ENCODE measurements around the gene PLCB1.
"Not testable (repeated sequence)": the region's sequence is repeated elsewhere in the genome, so short reads cannot be mapped to it uniquely, and the experiment has no call there.

The PLCB1 gene

DNA sequence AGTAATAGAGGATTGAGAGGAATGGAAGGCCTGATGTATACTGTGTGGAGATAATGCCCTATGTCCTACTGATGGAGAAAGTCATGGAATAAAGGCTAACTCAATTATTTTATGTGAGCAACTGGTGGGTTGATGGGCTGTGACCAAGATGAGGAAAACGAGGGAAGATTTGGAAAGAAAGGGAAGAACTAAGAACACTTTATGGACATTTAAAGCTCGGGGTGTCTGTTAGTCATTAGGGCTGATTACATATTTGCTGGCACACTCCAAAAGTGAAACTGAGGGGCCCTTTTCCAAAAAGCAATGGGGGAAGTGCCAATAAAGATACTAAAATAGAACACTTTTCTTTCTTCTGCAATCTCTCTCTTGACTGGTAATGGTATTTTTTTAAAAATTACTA, 439.5 kb downstream of the PLCB1 start:
- no peak for DNase-seq

DNA sequence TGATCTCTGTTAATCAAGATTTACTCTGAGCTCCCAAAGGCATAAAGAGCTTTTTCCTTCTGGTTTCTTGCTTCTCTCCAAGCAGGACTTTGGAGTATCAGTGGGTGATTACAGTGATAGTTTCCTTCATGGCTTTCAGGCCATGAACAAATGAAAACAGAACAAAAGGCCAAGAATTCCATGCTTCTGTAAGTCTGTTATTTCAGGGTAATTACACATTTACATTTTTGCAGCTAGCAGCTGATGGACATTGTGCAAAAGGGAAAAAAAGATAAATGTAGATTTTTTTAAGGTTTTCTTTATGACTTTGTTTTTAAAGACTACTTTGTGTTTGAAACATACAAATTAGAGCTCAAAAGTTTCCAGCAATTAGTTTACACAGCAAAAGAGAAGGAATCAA, 441.6 kb downstream of the PLCB1 start:
- DNase-seq: no peak

DNA sequence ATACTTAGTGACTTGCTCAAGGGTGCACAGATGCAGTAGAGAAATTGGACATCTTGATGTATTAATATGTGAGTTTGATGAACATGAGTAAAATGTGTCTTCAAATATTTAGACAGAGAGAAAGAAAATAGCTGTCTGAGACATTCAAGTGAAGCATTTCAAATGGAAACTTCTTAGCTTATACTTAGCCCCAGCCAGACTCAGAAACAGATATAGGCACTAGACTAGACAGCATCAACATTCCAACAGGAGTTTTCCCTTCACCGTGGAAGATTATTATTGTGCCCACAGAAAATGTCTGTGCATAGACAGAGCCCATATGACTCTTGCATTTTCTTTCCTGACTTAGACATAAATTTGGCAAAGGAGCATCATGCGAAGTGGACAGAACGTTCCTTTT, 443.0 kb downstream of the PLCB1 start:
- no peak for DNase-seq

DNA sequence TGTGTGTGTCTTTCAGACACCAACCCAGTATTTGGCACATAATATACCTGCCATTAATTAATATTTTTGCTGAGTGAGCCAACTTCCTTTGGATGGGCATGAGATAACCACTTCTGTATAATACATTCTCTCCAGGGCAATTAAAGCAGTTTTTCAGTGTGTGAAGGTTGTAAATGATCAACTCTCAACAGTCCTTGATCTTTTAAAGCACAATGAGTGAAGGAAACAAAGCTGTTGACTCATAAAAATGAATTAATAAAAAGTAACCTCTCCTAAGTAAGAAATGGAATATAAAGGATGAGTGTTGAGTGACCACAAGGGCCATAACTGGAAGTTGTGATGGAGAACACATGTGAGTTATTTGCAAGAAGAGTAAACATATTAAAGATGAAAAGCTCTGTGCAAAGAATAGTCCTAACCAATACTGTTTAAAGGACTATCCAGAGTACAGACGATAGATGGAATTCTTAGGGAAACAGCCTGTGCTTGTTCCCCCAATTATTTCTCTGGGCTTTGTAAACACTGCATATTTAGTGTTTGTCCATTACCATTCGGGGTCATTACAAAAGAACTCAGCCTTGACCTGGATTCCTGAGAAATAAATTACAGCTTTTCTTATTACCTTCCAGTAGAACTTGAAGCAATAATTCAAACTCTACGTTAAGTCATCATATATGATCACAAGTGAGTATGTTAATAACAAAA, 446.2 kb downstream of the PLCB1 start:
- DNase-seq: no peak

DNA sequence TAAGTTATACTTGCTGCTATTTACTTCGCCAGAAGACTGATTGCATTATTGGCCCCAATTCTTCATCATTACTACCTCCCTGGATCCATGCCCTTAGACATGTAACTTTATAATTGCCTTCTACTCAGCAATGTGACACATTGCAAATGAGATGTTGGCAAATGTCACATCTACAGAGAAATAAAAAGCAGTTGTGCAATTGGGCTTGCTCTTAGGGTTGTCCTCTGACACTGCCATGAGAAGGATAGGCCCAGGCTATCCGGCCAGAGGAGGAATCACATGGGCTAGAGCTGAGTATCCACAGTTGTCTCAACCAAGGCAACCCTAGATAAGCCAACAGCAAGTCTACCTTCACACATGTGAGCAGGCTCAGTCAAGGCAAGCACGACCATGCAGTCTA, 447.0 kb downstream of the PLCB1 start:
- no peak for DNase-seq

DNA sequence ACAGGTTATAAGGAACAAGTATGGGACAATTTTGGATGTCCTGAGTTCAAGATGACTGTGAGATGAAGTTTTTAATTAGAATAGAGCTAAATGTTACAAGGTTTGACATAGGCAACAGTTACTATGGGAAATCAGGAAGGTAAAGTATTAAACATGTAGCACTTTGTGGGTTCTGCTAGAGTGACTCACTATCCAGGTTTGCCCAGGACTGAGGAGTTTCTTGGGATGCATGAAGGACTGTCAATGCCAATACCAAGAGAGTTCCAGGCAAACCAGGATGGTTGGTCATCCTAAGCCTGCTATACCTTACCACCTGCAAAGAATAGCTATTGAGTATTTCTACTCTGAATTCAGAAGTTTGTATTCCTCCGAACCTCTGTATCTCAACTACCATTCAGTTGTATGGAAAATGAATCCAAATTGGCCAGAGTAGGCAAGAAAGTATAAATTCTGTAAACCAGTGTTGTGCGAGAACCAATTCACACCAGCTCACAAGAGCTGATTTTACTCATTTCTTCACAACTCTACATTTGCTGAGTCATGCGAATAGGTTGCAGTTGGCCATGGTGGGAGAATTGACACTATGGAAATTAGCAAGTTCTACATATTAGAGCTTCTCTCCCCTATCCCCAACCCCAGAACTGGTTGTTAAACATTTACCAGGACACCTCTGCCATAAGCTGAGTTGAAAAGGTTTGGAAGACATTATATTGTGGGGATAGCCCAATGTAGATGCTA, 449.5 kb downstream of the PLCB1 start:
- no peak for DNase-seq

DNA sequence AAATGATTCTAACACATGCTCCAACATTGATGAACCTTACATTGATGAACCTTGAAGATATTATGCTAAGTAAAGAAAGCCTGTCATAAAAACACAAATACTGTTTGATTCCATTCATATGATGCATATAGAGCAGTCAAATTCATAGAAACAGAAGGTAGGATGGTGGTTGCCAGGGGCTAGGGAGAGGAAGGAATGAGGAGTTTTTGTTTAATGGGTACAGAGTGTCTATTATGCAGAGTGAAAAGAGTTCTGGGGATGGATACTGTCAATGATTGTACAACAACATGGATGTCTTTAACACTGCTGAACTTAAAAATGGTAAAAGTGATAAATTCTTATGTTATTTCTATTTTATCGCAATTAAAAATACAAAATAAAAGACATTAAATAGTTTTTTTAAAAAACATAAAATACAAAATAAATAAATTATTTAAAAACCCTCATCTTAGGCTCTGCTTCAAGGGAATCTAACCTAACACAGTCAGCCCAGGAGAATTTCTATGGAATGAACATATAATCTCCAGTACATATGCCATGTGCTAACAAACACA, 451.0 kb downstream of the PLCB1 start:
- no peak for DNase-seq

DNA sequence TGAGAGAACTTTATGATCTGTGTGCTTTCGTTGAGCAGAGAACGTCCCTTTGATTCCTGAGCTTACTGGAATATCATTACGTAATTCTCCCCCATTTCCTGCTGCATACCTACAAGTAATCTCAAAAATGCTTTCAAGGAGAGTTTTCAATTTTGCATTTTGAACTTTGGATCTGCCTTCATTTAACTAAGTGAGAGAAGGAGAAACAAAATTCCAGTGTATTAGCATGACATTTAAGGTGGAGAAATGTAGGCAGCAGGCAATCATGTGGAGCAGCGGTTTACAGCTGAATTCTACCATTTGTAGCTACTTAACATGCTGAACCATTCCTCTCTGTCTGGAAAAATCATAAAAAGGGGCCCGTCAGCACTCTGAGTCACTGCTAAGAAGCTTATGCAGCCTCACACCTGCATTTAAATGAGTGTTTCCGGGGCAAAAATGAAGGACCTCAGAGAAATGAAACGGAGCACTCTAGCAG, 451.5 kb downstream of the PLCB1 start:
- no peak for DNase-seq

DNA sequence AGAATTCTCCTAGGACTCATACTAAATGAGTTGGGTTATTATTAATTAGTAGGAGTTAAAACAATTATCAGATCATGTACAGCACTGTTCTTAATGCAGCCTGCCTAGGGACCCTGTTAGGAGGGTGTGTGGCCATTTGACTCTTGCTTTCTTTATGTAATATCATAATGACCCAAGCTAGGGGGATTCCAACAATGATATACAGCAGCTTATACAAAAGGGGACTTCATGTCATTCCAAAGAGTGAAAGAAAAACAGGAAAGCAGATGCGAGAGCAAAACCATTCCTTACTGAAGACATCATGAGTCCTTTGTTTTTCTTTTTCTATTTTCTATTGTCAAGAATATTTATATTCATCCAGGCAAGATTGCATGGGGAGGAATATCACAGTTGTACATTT, 455.2 kb downstream of the PLCB1 start:
- no peak for DNase-seq

DNA sequence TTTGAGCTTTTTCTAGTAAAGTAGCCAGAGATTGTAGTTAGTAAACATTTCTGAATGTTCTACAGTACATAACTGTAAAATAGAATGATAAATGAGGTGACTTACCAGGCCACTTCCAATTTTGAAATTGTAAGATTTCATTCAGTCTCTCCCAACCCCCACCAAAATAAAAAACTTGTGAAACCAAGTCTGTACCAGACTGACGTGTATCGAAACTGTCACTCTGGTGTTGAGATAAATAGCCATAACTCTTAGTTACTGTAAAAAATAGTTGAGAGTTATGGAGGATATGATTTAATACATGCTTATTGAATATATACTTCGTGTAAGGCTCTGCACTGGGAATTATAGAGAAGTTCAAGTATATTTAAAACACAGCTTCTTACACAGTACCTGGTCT, 455.7 kb downstream of the PLCB1 start:
- no peak for DNase-seq

DNA sequence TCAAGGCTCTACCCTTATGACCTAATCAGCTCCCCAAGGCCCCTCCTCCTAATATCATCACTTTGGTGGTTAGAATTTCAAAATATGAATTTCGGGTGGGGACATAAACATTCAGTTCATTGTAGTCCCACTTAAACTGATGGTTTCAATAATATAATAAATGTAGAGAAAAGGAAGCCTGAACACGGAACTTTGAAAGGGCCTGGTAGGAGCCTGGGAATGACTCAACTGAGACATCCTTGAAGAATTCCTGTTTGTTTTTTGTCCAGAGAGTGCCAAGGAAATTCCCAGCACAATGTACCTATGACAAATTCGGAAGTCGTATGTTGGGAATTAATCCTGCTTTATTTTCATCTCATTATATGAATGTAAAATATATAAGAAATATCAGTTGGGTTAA, 457.9 kb downstream of the PLCB1 start:
- no peak for DNase-seq

DNA sequence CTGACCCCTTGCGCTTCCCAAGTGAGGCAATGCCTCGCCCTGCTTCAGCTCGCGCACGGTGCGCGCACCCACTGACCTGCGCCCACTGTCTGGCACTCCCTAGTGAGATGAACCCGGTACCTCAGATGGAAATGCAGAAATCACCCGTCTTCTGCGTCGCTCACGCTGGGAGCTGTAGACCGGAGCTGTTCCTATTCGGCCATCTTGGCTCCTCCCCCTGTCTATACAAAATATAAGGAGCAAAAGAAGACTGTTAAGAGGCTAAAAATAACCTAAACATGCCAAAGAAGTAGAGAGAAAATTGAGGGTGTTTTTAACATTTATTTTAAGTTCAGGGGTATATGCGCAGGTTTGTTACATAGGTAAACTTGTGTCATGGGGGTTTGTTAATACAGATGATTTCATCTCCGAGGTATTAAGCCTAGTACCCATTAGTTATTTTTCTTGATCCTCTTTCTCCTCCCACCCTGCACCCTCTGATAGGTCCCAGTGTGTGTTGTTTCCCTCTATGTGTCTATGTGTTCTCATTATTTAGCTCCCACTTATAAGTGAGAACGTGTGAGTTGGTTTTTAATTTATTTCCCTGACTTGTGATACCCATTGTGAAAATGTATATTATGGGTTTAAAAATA, 469.0 kb downstream of the PLCB1 start:
- not testable (repeated sequence) for DNase-seq

DNA sequence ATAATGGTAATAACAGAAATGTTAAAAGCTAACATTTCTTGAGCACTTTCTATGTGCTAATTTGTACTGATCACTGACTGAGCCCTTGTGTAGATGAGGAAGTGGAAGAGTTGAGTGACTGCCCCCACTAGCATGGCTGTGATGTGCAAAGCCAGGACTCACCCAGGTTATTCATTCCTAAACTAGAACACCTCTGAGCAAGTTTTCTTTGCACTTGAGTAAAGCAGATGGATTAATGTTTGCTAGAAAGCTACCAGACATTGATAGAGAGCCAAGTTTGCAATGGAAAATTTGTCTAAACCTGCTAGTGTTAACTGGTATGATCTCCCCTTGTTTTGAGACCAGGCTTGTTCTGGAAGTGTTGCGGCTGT, 469.5 kb downstream of the PLCB1 start:
- no peak for DNase-seq

DNA sequence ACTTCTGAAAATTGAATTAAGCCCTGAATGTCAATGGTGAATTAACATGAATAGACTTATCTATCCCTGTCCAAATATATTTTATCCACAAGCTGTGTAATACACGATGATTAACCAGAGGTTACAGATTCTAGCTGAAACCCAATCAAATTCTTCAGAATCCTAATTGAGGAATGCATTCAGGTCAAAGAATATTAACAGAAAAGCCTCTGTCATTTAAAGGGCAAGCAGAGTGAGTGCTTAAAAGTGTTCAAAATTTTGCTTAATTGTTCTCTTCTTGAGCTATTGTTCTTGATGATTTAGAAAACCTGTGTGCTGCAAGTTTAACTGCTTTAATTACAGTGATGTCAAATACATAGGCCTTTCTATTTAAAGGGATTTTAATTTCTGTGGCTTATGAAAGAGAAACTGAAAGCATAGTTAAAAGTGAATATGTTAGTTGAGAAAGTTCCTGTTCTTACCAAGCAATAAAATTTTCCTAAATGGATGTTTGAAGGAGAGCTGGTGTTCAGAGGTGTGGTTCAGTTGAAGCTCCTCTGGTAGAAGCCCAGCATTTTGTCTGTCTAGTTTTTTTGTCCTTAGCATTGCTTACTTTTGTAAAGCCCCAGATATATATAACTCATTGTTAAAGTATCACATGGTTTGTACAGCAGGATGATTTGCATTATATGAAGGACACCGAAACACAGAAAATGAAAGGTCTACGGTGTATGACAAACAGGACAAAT, 470.5 kb downstream of the PLCB1 start:
- no peak for DNase-seq

DNA sequence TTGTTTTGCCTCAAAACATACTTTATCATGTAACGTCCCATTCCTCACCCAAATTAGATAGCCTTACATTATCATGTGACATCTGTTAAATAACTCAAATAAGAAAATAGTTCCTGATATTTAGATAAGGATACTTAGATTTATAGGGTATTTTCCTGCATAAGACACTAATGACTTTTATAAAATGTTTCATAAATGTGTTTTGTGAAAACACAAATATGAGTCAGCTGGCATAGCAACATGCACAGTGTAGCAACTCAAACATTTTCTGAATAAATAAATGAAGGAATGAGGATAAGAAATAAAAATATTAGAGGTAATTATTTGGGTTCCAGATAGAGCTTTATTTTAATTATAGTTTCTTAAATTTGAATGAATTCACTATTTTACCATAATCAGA, 476.4 kb downstream of the PLCB1 start:
- DNase-seq: no peak

DNA sequence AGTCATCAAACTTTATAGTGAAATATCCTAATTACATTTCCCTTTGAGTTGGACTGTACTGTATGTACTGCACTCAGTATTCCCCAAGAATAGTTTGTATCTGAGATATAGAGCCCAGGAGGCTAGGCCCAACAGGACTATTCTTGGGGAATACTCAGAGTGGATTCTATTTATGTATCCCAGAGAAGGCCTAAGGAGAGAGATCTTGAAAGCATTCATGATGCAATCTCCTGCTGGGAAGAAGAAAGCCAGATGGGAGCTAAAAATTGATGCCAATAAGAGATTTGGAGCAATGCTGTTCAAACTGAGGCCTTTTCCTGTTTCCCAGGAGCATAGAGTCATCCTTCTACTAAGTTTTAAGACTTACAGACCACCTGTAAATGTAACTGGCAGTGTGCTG, 484.7 kb downstream of the PLCB1 start:
- DNase-seq: no peak

DNA sequence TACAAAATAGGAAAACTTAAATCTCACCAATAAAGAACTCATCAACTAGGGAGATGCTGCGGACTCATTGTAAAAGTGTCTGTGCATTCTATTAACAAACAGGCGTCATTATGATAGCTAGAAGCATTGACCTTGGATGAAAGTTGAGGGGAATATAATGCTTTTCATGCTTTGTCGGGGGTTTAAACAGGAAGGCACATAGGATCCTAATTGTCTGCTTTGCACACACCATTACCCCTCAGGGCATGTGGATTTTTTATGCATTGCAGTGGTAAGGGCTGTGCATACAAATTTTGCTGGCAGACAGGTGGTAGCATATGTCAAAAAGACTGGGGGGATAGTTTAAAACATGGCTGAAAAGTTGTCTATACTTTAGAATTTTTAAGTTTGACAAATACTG, 488.9 kb downstream of the PLCB1 start:
- DNase-seq: no peak

DNA sequence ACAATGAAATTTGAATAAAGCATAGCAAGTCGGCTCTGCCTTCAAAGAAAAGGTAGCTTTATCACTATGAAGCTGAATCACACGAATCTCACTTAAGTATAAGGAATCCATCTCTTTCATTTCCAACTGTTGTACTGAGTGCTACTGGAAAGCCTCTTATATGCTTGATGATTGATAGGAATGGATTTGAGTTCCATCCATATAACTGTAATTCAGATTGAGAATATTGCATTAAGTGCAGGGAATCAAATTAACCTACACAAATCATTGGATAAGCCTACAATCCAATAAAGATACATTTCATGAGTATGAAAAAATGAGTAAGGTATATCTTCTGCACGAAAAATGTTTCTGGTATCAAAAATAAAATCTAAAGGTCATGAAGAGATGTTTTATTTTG, 492.0 kb downstream of the PLCB1 start:
- DNase-seq: no peak

DNA sequence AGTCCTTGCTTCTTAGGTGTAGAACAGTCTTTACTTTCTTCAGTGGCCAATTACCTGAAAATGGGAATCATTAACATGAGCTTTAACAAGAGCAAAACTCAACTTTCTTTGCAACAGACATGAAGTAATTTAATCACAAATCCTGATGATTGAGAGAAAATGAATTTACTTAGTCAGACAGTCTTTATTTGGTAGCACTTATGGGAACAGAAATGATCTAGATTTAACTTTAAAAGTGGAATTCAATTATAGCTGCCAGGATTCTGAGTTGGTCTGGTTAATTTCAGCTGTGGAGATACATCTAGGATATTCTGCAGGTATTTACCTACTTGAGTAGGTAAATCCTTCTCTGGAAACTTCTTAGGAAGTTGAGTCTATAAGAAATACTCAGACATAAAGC, 492.6 kb downstream of the PLCB1 start:
- DNase-seq: no peak

DNA sequence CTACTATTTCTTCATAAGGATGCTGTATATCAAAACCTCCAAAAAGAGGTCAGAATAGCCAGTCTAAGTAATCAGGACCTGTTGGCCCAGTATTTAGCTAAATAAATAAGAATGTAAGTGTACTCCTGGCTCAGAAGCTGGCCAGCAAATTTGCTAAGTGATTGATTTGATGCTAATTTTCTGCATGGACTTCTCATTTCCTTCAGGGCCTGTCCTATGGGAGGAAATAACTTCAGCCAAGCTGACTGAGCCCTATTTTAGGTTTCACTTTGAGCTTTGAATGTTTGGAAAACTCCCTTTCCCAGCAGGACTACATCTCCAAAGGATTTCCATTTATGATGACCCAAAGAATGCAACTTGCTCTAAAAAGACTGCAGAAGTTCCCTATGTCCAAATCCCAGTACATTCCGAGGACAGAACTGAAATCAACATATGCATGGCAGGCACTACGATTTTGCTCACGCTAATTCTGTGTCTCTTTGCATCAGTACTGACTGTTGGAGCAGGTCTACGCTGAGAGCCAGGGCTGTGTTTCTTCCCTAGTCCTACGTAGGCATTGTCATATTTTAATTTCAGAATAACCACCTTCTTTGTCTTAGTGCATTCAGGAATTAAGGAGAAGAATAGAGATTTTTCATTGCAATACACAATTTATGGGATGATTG, 495.4 kb downstream of the PLCB1 start:
- DNase-seq: no peak

DNA sequence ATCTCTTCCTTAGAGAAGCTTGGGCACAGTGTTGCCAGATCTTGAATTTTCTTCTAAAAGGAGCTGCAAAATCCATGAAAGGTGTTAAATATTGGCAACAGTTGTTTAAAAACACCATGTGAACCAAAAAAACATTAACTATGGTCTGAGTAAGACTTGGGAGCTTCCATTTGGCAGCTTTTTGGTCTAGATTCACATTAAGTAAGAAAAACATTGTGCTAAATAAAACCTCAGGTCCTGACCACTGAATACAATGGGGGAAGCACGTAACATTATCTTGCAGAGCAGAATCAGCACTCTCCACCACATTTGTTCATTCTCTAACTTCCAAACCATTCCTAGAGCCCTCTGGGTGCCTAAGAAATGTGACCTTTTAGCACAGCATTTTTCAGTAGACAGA, 499.2 kb downstream of the PLCB1 start:
- DNase-seq: no peak

DNA sequence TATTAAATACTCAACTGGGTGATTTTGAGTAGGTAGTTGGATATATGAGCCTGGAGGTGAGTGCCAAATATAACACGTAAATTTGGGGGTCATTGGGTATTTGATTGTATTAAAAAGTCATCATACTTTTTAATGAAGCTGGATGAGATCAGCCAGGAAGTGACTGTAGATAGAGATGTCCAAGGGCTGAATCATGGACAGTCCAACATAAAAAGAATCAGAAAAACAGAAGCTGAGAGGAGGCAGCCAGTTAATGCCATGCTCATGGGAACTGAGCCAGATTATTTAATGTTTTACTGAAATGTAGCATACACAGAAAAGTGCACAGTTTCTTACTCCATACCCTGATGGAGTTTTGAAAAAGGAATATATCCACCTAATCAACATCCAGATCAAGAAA, 501.3 kb downstream of the PLCB1 start:
- no peak for DNase-seq
